Measurements from ENCODE around the gene GCC1.

Gene GCC1

GRCh38 chr7:127585044-127585953, at the start of gene GCC1:
TSS of gene GCC1 (minus strand) at chr7:127585596. CDS start at chr7:127585182, 414 bp downstream.
- Mint-ChIP-seq H3K4me3 (peak within 1 kb of the TSS; percentile 94), H3K27ac (peak within 1 kb of the TSS; percentile 94), H3K36me3 (ENCODE audit: low read depth) (peaks cover 35% of the 10 kb centered on the region), H3K9me3 (peaks cover 15% of the 10 kb centered on the region), H3K27me3 (ENCODE audit: low read depth, poor library complexity) (peaks cover 11% of the 10 kb centered on the region), H3K4me1 (peaks cover 43% of the 10 kb centered on the region)
- peak; percentile 98 for DNase-seq
- no peak for TF ChIP-seq CTCF (IDR thresholded peaks at IDR 0.05)

- H3K4me3 Mint-ChIP-seq, result no peak overlapping the region
- no peak overlapping the region for H3K27ac Mint-ChIP-seq
- DNase-seq, result no peak
- peaks cover 27% of the 10 kb centered on the region for H3K27me3 Mint-ChIP-seq (ENCODE audit: low read depth, poor library complexity)
- no peaks in the 10 kb centered on the region for H3K36me3 Mint-ChIP-seq (ENCODE audit: low read depth)
- TF ChIP-seq CTCF (IDR thresholded peaks at IDR 0.05), result no peak
- H3K9me3 Mint-ChIP-seq, result peaks cover 5% of the 10 kb centered on the region
- peaks cover 22% of the 10 kb centered on the region for H3K4me1 Mint-ChIP-seq
Measured at GRCh38 chr7:127632276-127632910, 47.0 kb upstream of the GCC1 start.

GRCh38 chr7:127629268-127629854, 44.0 kb upstream of the GCC1 start:
- Mint-ChIP-seq H3K4me3 (no peak overlapping the region), H3K9me3 (peaks cover 10% of the 10 kb centered on the region), H3K27ac (no peak overlapping the region), H3K27me3 (ENCODE audit: low read depth, poor library complexity) (peaks cover 41% of the 10 kb centered on the region), H3K4me1 (no peaks in the 10 kb centered on the region), H3K36me3 (ENCODE audit: low read depth) (no peaks in the 10 kb centered on the region)
- peak; percentile 50 for TF ChIP-seq CTCF (IDR thresholded peaks at IDR 0.05)
- DNase-seq, result peak; percentile 59

GRCh38 chr7:127628445-127628844, 43.0 kb upstream of the GCC1 start:
- TF ChIP-seq CTCF (IDR thresholded peaks at IDR 0.05), result no peak
- peak; percentile 16 for DNase-seq
- peaks cover 43% of the 10 kb centered on the region for H3K27me3 Mint-ChIP-seq (ENCODE audit: low read depth, poor library complexity)

GRCh38 chr7:127625331-127625730, 39.9 kb upstream of the GCC1 start:
- peaks cover 8% of the 10 kb centered on the region for H3K9me3 Mint-ChIP-seq
- H3K27me3 Mint-ChIP-seq (ENCODE audit: low read depth, poor library complexity), result peaks cover 60% of the 10 kb centered on the region
- H3K27ac Mint-ChIP-seq, result no peak overlapping the region
- no peak for DNase-seq
- H3K36me3 Mint-ChIP-seq (ENCODE audit: low read depth), result no peaks in the 10 kb centered on the region
- H3K4me1 Mint-ChIP-seq, result peaks cover 11% of the 10 kb centered on the region
- no peak for TF ChIP-seq CTCF (IDR thresholded peaks at IDR 0.05)
- H3K4me3 Mint-ChIP-seq, result no peak overlapping the region

More at GRCh38 chr7:127628445-127628844, 43.0 kb upstream of the GCC1 start:
- Mint-ChIP-seq H3K36me3 (ENCODE audit: low read depth) (no peaks in the 10 kb centered on the region), H3K9me3 (peaks cover 8% of the 10 kb centered on the region), H3K27ac (no peak overlapping the region), H3K4me1 (no peaks in the 10 kb centered on the region), H3K4me3 (no peak overlapping the region)

All from nephron progenitor cell (in vitro differentiated cells).